Fibroblast of lung (primary cell): ENCODE results near the gene FSTL4.

Source experiments
- CTCF ChIP-seq, 2 donors: IDR thresholded peaks in 1 of 2; conservative IDR thresholded peaks in 1 of 2; 1 replicate in 1 of 2; 2 replicates in 1 of 2; pipeline ENCODE4 v1.5.1; 2011 to 2012; ENCODE audit warnings: low read length in 2 of 2, control low read depth in 1 of 2, inconsistent platforms in 1 of 2, low read depth in 1 of 2, mild to moderate bottlenecking in 1 of 2
- EZH2 ChIP-seq: IDR thresholded peaks from 2 replicates; pipeline ENCODE4 v1.5.1; 2012; ENCODE audit warnings: low read length, control low read depth, mild to moderate bottlenecking; ENCODE audit errors: missing control alignments

GRCh38 chr5:133246376-133247150 lies 365.8 kb downstream of the FSTL4 start:
- TF ChIP-seq CTCF (conservative IDR thresholded peaks at IDR 0.05 in 1 of 2, IDR thresholded peaks at IDR 0.05 in 1 of 2; ENCODE audit: low read depth in 1 of 2, low read length in 2 of 2) (no peak), EZH2 (no peak)
